Measurements from ENCODE around the gene TMEM184A.

The TMEM184A gene

GRCh38 chr7:1555813-1556543 is at the start of gene TMEM184A:
TMEM184A (minus strand) TSS chr7:1556205; CDS start chr7:1555484, 721 bp downstream.
- peak in 1 of 2 donors; percentile 25 for DNase-seq (ENCODE audit: low read depth in 1 of 2, low spot score in 1 of 2)

GRCh38 chr7:1604383-1604782 is 48.4 kb upstream of the TMEM184A start:
- no peak for DNase-seq (ENCODE audit: low read depth in 1 of 2, low spot score in 1 of 2)

- no peak for DNase-seq (ENCODE audit: low read depth in 1 of 2, low spot score in 1 of 2)
Observed at GRCh38 chr7:1603346-1604225, 47.6 kb upstream of the TMEM184A start.

GRCh38 chr7:1602386-1602785 is 46.4 kb upstream of the TMEM184A start:
- DNase-seq (ENCODE audit: low read depth in 1 of 2, low spot score in 1 of 2) = no peak

GRCh38 chr7:1601956-1602355 is 46.0 kb upstream of the TMEM184A start:
- DNase-seq (ENCODE audit: low read depth in 1 of 2, low spot score in 1 of 2) = no peak

GRCh38 chr7:1599640-1600395 is 43.8 kb upstream of the TMEM184A start:
- DNase-seq (ENCODE audit: low read depth in 1 of 2, low spot score in 1 of 2) = no peak

GRCh38 chr7:1598961-1599639 is 43.1 kb upstream of the TMEM184A start:
- DNase-seq (ENCODE audit: low read depth in 1 of 2, low spot score in 1 of 2) = no peak

- DNase-seq (ENCODE audit: low read depth in 1 of 2, low spot score in 1 of 2) = no peak
Observed at GRCh38 chr7:1598286-1598685, 42.3 kb upstream of the TMEM184A start.

GRCh38 chr7:1597791-1598190 is 41.8 kb upstream of the TMEM184A start:
- no peak for DNase-seq (ENCODE audit: low read depth in 1 of 2, low spot score in 1 of 2)

GRCh38 chr7:1597066-1597760 is 41.2 kb upstream of the TMEM184A start:
- DNase-seq (ENCODE audit: low read depth in 1 of 2, low spot score in 1 of 2) = no peak

- no peak for DNase-seq (ENCODE audit: low read depth in 1 of 2, low spot score in 1 of 2)
Observed at GRCh38 chr7:1596181-1597043, 40.4 kb upstream of the TMEM184A start.

- DNase-seq (ENCODE audit: low read depth in 1 of 2, low spot score in 1 of 2) = no peak
Observed at GRCh38 chr7:1595636-1596035, 39.6 kb upstream of the TMEM184A start.

GRCh38 chr7:1595027-1595426 is 39.0 kb upstream of the TMEM184A start:
- no peak for DNase-seq (ENCODE audit: low read depth in 1 of 2, low spot score in 1 of 2)

- DNase-seq (ENCODE audit: low read depth in 1 of 2, low spot score in 1 of 2) = no peak
Observed at GRCh38 chr7:1593904-1594421, 38.0 kb upstream of the TMEM184A start.

GRCh38 chr7:1593091-1593866 is 37.3 kb upstream of the TMEM184A start:
- no peak for DNase-seq (ENCODE audit: low read depth in 1 of 2, low spot score in 1 of 2)

- DNase-seq (ENCODE audit: low read depth in 1 of 2, low spot score in 1 of 2) = no peak
Observed at GRCh38 chr7:1592299-1592871, 36.4 kb upstream of the TMEM184A start.

- no peak for DNase-seq (ENCODE audit: low read depth in 1 of 2, low spot score in 1 of 2)
Observed at GRCh38 chr7:1591876-1592275, 35.9 kb upstream of the TMEM184A start.

GRCh38 chr7:1591396-1591795 is 35.4 kb upstream of the TMEM184A start:
- DNase-seq (ENCODE audit: low read depth in 1 of 2, low spot score in 1 of 2) = no peak

Data from stimulated activated CD4-positive, alpha-beta T cell treated with anti-CD3 and anti-CD28 coated beads, Interleukin-15, amount 100 ng/mL, for 1 hour (primary cell).